MCF 10A (cell line): ENCODE results near the gene D2HGDH. TPM values are rescaled to one million over a fixed set of nuclear protein-coding genes. Genes with fewer than 3 reads are reported as not detected.

Experiments
- BruUV-seq: library from RNA; stranded (reverse); fragments of 400-500 nt; replicated peaks from 2 replicates; lab custom pipeline; 2021; lab: Mats Ljungman, UMichigan
- CTCF ChIA-PET: fragments of 300-600 bp; sonication (Branson Sonifier 250); formaldehyde crosslinking; extraction: SDS; loops from one replicate; lab custom pipeline; 2021; ENCODE audit warnings: antibody characterized with exemption, inconsistent platforms; lab: Yijun Ruan, JAX
- POLR2A ChIA-PET: fragments of 300-600, 350-650 bp; sonication (Branson Sonifier 250); formaldehyde crosslinking; extraction: SDS; loops from one replicate; lab custom pipeline; 2020; ENCODE audit warnings: antibody characterized with exemption, inconsistent platforms; lab: Yijun Ruan, JAX
- DNase-seq: peaks from one replicate; pipeline ENCODE4 v3.0.0-alpha.2; 2018; ENCODE audit not compliant: unreplicated experiment
- H3K27ac Mint-ChIP-seq: one replicate; pipeline ENCODE4 v1.8.0; 2022; ENCODE audit warnings: mild to moderate bottlenecking, low read depth, mixed read lengths; ENCODE audit not compliant: unreplicated experiment
- H3K27me3 Mint-ChIP-seq: one replicate; pipeline ENCODE4 v1.8.0; 2022; ENCODE audit warnings: mixed read lengths; ENCODE audit not compliant: insufficient read depth, unreplicated experiment
- H3K36me3 Mint-ChIP-seq: one replicate; pipeline ENCODE4 v1.8.0; 2022; ENCODE audit warnings: mild to moderate bottlenecking, moderate library complexity, mixed read lengths; ENCODE audit not compliant: insufficient read depth, unreplicated experiment
- H3K4me1 Mint-ChIP-seq: one replicate; pipeline ENCODE4 v1.8.0; 2022; ENCODE audit warnings: mixed read lengths; ENCODE audit not compliant: insufficient read depth, unreplicated experiment
- H3K4me3 Mint-ChIP-seq: one replicate; pipeline ENCODE4 v1.8.0; 2022; ENCODE audit warnings: mild to moderate bottlenecking, moderate library complexity, mixed read lengths; ENCODE audit not compliant: unreplicated experiment
- H3K9me3 Mint-ChIP-seq: one replicate; pipeline ENCODE4 v1.8.0; 2022; ENCODE audit warnings: mixed read lengths; ENCODE audit not compliant: unreplicated experiment
- CTCF ChIP-seq: fragments of 200-600 bp; IDR thresholded peaks from one replicate; pipeline ENCODE4 v1.8.0; 2022; ENCODE audit warnings: antibody characterized with exemption, mild to moderate bottlenecking; ENCODE audit not compliant: unreplicated experiment
- intact Hi-C: fragments of 100-400 bp; cut with micrococcal nuclease; formaldehyde crosslinking; loops from 2 replicates; pipeline ENCODE4 v1.14.1; 2022
- total RNA-seq: library from RNA; stranded (reverse); gene quantifications from 2 replicates; pipeline ENCODE4 v1.2.3, GENCODE V29; 2022

Gene D2HGDH
- total RNA-seq, 1 experiment from 2014 or later, result 41.5 TPM

- H3K27ac Mint-ChIP-seq, result no peak overlapping the region
- ChIA-PET POLR2A (no interaction called here), CTCF (interaction anchor here (0.7 kb wide), 1 partner anchor 858 kb away, joined by 3 read pairs; no protein-coding TSS in a partner anchor)
- H3K36me3 Mint-ChIP-seq, result no peaks in the 10 kb centered on the region
- no peak for DNase-seq
- H3K4me1 Mint-ChIP-seq, result no peaks in the 10 kb centered on the region
- no peak overlapping the region for H3K4me3 Mint-ChIP-seq
- H3K27me3 Mint-ChIP-seq, result no peaks in the 10 kb centered on the region
- no peak for TF ChIP-seq CTCF
- no TSS peak for BruUV-seq
- intact Hi-C loops, result no loop called here
- H3K9me3 Mint-ChIP-seq, result no peaks in the 10 kb centered on the region
Observed at GRCh38 chr2:241808051-241808720, 73.8 kb downstream of the D2HGDH start.

DNA sequence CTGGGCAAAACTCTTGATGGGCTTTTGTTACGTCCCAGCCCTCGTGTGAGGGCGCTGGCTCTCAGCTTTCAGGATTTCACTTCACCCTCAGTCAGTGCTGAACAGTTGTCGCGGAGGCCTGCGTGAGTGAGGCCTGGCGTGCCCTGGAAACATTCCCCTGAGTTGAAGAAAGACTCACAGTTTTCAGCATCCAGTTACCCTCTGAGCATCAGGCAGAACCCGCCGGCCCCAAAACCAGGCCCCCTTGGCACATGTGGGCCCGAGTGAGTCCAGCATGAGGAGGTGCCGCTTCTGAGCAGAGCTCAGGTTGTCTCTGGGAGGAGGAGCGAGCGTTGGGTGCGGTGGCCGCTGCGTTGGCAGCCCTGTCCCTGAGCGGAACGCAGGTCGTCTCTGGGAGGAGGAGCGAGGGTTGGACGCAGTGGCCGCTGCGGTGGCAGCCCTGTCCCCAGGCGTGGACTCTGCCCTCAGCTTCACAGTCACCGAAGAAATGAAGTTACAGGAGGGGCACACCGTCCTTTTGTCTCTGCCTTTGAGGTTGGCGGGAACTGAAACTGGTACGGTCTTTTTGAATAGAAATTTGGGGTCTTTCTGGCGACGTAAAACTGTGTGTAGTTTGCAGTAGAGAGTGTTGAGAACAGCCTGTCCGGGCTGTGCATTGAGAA lies 74.4 kb downstream of the D2HGDH start, which contains the start of gene NEU4:
TSS of gene NEU4 (plus strand) at position 473 of the 662 bp plus-strand sequence. CDS start 5,292 bp downstream, outside the sequence.
- ChIA-PET CTCF (interaction anchor here (0.7 kb wide), 1 partner anchor 859 kb away, joined by 3 read pairs; no protein-coding TSS in a partner anchor), POLR2A (no interaction called here)
- TF ChIP-seq CTCF, result no peak
- DNase-seq, result no peak
- Mint-ChIP-seq H3K27ac (no peak within 1 kb of the TSS), H3K36me3 (no peaks in the 10 kb centered on the region), H3K4me1 (no peaks in the 10 kb centered on the region), H3K4me3 (no peak within 1 kb of the TSS), H3K27me3 (no peaks in the 10 kb centered on the region), H3K9me3 (no peaks in the 10 kb centered on the region)
- BruUV-seq, result no TSS peak
- intact Hi-C loops, result no loop called here

DNA sequence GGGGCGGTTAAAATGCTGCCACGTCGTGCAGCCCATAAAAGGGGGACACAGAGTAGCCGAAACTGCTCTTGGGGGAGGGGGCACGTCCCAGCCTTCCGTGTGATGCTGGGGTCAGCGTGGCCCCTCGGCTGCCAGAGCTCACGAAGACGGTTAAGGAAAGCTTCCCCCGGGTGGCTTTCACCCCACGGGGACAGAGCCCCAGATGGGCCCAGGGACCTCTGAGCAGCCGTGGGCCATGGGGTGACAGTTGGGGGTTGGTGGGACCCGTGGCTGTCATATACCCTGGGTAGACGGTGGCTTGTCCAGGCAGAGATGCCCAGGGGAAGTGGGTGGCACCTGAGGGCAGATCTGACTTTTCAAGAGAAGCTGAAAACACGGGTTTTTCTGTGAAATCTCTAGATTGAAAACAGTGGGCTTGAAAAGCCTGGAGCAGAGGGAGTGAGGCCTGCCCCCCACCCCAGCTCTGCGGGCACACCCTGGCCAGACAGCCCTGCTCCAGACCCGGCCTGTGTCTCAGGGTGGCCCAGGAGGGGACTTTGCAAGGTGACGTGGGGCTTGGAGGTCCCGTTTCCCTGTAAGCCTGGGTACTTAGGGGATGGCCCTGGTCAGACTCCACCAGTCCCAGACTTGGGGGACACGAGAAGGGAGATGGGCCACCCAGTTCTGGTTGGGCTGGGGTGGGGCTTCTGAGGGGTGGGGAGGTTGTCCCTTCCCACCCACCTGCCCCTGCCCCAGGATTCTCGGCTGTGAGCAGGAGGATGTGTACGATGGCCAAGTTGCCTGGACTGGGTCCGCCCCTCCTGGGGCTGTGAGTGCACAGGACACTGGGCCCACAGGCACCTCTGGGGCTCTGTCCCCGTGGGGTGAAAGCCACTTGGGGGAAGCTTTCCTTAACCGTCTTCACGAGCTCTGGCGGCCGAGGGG lies 75.2 kb downstream of the D2HGDH start:
- BruUV-seq, result no TSS peak
- no peaks in the 10 kb centered on the region for H3K4me1 Mint-ChIP-seq
- no peak overlapping the region for H3K27ac Mint-ChIP-seq
- no peaks in the 10 kb centered on the region for H3K36me3 Mint-ChIP-seq
- no peak for DNase-seq
- H3K27me3 Mint-ChIP-seq, result peaks cover under 1% of the 10 kb centered on the region
- ChIA-PET POLR2A (no interaction called here), CTCF (interaction anchor here (0.7 kb wide), 1 partner anchor 859 kb away, joined by 3 read pairs; no protein-coding TSS in a partner anchor)
- TF ChIP-seq CTCF, result no peak
- intact Hi-C loops, result no loop called here
- H3K4me3 Mint-ChIP-seq, result no peak overlapping the region
- H3K9me3 Mint-ChIP-seq, result no peaks in the 10 kb centered on the region
